ENCODE results near the gene TMEM115. TPM values are rescaled to one million over a fixed set of nuclear protein-coding genes. Genes with fewer than 3 reads are reported as not detected.
A peak's percentile ranks its signal among the peaks of the same experiment; 100 is the strongest.

TMEM115 gene
- total and polyA plus RNA-seq, 9 of the 15 experiments (the other 6 are each of a cell fraction or from before 2014, with no cell fraction given) = 1.6 to 26.9 (median 14.1) TPM

GRCh38 chr3:50350527-50351322 lies 8.6 kb downstream of the TMEM115 start, which contains the start of the genes CYB561D2 and NPRL2 (continued):
- TF ChIP-seq ZBTB40 (IDR thresholded peaks at IDR 0.05) (peak; percentile 92), ZBTB40 (CRISPR knock-in tag; IDR thresholded peaks at IDR 0.05) (no peak), IRF1 (CRISPR knock-in tag; IDR thresholded peaks at IDR 0.05; ENCODE audit: borderline replicate concordance) (no peak), ZNF561 (CRISPR knock-in tag; conservative IDR thresholded peaks at IDR 0.05) (no peak), ZNF354B (CRISPR knock-in tag; IDR thresholded peaks at IDR 0.05) (no peak), RBFOX2 (IDR thresholded peaks at IDR 0.05; ENCODE audit: low read depth, low read length) (peak; percentile 84), L3MBTL2 (IDR thresholded peaks at IDR 0.05) (peak; percentile 91), MAFF (IDR thresholded peaks at IDR 0.05; ENCODE audit: low read length) (no peak), ZNF584 (CRISPR knock-in tag; IDR thresholded peaks at IDR 0.05; ENCODE audit: low read depth) (peak; percentile 67; the same call in 1 of the 2 replicates), NFIX (CRISPR knock-in tag; IDR thresholded peaks at IDR 0.05; ENCODE audit: low read depth) (no peak), TAF15 (IDR thresholded peaks at IDR 0.05; ENCODE audit: low read depth, low read length) (no peak), HNRNPK (IDR thresholded peaks at IDR 0.05; ENCODE audit: low read depth, low read length, poor library complexity, severe bottlenecking) (no peak), ADNP (tag; IDR thresholded peaks at IDR 0.05) (no peak), HDAC3 (IDR thresholded peaks at IDR 0.05; ENCODE audit: borderline replicate concordance, partially characterized antibody) (no peak)
